Measurements from ENCODE around the gene SREBF2. TPM values are rescaled to one million over a fixed set of nuclear protein-coding genes. Genes with fewer than 3 reads are reported as not detected.

The SREBF2 gene
- total and polyA plus RNA-seq, 2 donors (not counting 3 experiments of a cell fraction or from before 2014, with no cell fraction given): 101 to 136 TPM

DNA sequence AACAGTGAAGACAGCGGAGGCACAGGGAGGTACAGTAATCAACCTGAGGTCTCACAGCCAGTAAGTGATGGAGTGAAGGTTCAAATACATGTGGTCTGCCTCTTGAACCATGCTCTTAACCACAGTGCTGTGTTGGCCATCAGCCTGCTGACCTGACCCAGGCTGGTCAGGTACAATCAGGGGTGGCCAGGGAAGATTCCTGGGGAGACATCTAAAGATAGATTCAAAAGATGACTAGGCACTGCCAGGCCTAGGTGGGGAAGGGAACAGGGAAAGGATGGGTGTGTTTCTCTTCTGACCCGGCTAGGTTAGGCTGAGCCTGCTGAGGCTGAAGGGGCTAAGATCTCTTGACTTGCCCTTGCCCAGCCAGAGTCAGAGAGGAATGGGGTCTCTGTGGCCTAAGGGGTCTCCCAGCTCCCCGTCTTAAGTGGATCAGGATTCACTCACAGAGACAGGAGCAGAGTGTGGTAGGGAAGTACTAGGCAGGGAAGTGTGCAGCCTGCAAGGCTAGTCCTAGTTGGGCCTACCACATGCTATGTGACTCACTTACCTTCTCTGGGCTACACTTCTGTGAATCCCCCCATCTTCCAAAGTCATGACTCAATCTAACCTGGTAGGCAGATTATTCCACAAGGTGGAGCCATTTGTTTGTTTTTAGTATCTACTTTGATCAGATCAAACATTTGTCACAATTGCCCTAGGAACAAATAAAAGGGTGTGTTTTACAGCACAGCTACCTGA lies 10.4 kb upstream of the SREBF2 start:
- H3K4me3 ChIP-seq (replicated peaks in 1 of 3; ENCODE audit: insufficient read depth in 1 of 3, low read depth in 1 of 3, low read length in 3 of 3): no peak overlapping the region
- no peaks in the 10 kb centered on the region for H4K20me1 ChIP-seq (replicated peaks; ENCODE audit: control insufficient read depth, extremely low read depth, insufficient read depth, low read length)
- no TSS peak for BruUV-seq (replicated peaks)
- intact Hi-C loops (cut with micrococcal nuclease): loop anchor here (1.0 to 5.0 kb wide), 3 partner anchors 35 to 135 kb away; no protein-coding TSS in a partner anchor
- H3K27ac ChIP-seq (ENCODE audit: insufficient read depth, low read depth, low read length): no peak overlapping the region
- H3K9me1 ChIP-seq (replicated peaks; ENCODE audit: control insufficient read depth, extremely low read depth, insufficient read depth, low read length): no peaks in the 10 kb centered on the region
- no peak overlapping the region for H3K4me2 ChIP-seq (ENCODE audit: insufficient read depth, low read length)
- peak; percentile 65 for DNase-seq (ENCODE audit: low read depth, low spot score)
- CTCF ChIA-PET: interaction anchor here (0.6 to 3.2 kb wide), 13 partner anchors 10 to 156 kb away, joined by 3 to 55 read pairs (median 5); partner anchors contain the start of genes CCDC134 and SREBF2
- no peaks in the 10 kb centered on the region for H3K9me3 ChIP-seq (replicated peaks; ENCODE audit: control insufficient read depth, insufficient read depth, low read length)
- no peak overlapping the region for H2AFZ ChIP-seq (ENCODE audit: low read depth, low read length)
- H3K27me3 ChIP-seq (ENCODE audit: control insufficient read depth in 2 of 2, insufficient read depth in 2 of 2, low read length in 2 of 2): no peaks in the 10 kb centered on the region
- no peak overlapping the region for H3K9ac ChIP-seq (replicated peaks; ENCODE audit: extremely low read depth, insufficient read depth, low read length)
- POLR2A ChIA-PET: no interaction called here
- dilution Hi-C loops (cut with MboI; ENCODE audit: extremely low pct_ligation_motif_present, low sequenced_read_pairs): no loop called here
- H3K79me2 ChIP-seq (ENCODE audit: control insufficient read depth, insufficient read depth, low read length): no peaks in the 10 kb centered on the region
- H3K4me1 ChIP-seq (ENCODE audit: control insufficient read depth, extremely low read depth, insufficient read depth, low read length): peaks cover 3% of the 10 kb centered on the region
- FAIRE-seq: peak; percentile 67
- peak; percentile 24 for TF ChIP-seq JUN (IDR thresholded peaks at IDR 0.05; ENCODE audit: borderline replicate concordance, insufficient read depth, insufficient read length, low read depth)
- TF ChIP-seq, protein P1, sequence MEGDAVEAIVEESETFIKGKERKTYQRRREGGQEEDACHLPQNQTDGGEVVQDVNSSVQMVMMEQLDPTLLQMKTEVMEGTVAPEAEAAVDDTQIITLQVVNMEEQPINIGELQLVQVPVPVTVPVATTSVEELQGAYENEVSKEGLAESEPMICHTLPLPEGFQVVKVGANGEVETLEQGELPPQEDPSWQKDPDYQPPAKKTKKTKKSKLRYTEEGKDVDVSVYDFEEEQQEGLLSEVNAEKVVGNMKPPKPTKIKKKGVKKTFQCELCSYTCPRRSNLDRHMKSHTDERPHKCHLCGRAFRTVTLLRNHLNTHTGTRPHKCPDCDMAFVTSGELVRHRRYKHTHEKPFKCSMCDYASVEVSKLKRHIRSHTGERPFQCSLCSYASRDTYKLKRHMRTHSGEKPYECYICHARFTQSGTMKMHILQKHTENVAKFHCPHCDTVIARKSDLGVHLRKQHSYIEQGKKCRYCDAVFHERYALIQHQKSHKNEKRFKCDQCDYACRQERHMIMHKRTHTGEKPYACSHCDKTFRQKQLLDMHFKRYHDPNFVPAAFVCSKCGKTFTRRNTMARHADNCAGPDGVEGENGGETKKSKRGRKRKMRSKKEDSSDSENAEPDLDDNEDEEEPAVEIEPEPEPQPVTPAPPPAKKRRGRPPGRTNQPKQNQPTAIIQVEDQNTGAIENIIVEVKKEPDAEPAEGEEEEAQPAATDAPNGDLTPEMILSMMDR (IDR thresholded peaks at IDR 0.05; ENCODE audit: extremely low read depth in 1 of 2, insufficient read depth in 1 of 2, low read depth in 1 of 2, low read length in 2 of 2): peak; percentile 17 to 29
- TF ChIP-seq MYC (IDR thresholded peaks at IDR 0.05; ENCODE audit: low read depth, low read length): no peak
- no peaks in the 10 kb centered on the region for H3K36me3 ChIP-seq (ENCODE audit: control insufficient read depth in 2 of 2, extremely low read depth in 1 of 2, insufficient read depth in 2 of 2, low read length in 2 of 2)

DNA sequence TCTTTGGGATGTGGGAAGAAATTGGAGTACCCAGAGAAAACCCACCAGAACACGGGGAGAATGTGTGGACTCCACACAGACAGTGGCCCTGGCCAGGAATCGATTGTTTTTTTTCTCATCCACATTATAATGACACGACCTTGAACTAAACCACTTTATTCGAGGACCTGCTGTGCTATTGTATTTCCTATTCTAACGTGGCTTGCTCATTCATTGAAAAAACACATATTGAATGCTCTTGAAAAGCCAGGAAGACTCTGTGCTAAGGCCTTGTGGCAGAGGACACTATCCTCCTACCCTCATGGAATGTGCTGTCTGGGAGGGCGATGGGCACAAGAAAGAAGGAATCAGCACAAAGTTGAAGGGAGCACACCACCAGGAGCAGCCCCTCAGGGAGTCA lies 9.1 kb upstream of the SREBF2 start:
- H4K20me1 ChIP-seq (replicated peaks; ENCODE audit: control insufficient read depth, extremely low read depth, insufficient read depth, low read length): no peaks in the 10 kb centered on the region
- H3K27me3 ChIP-seq (ENCODE audit: control insufficient read depth in 2 of 2, insufficient read depth in 2 of 2, low read length in 2 of 2): no peaks in the 10 kb centered on the region
- H3K36me3 ChIP-seq (ENCODE audit: control insufficient read depth in 2 of 2, extremely low read depth in 1 of 2, insufficient read depth in 2 of 2, low read length in 2 of 2): no peaks in the 10 kb centered on the region
- H3K9me1 ChIP-seq (replicated peaks; ENCODE audit: control insufficient read depth, extremely low read depth, insufficient read depth, low read length): no peaks in the 10 kb centered on the region
- H3K79me2 ChIP-seq (ENCODE audit: control insufficient read depth, insufficient read depth, low read length): no peaks in the 10 kb centered on the region
- no peak overlapping the region for H3K4me3 ChIP-seq (replicated peaks in 1 of 3; ENCODE audit: insufficient read depth in 1 of 3, low read depth in 1 of 3, low read length in 3 of 3)
- intact Hi-C loops (cut with micrococcal nuclease) (loop anchor here (5.0 kb wide), 1 partner anchor 134 kb away; no protein-coding TSS in a partner anchor), dilution Hi-C loops (cut with MboI; ENCODE audit: extremely low pct_ligation_motif_present, low sequenced_read_pairs) (no loop called here)
- ChIA-PET POLR2A (no interaction called here), CTCF (interaction anchor here (1.2 kb wide), 1 partner anchor 117 kb away, joined by 6 read pairs; no protein-coding TSS in a partner anchor)
- no peak overlapping the region for H3K4me2 ChIP-seq (ENCODE audit: insufficient read depth, low read length)
- DNase-seq (ENCODE audit: low read depth, low spot score) (no peak), FAIRE-seq (no peak)
- BruUV-seq (replicated peaks): no TSS peak
- no peak overlapping the region for H2AFZ ChIP-seq (ENCODE audit: low read depth, low read length)
- TF ChIP-seq GATA2 (IDR thresholded peaks at IDR 0.05; ENCODE audit: insufficient read depth, insufficient read length, low read depth, low read length) (no peak), POLR2AphosphoS5 (IDR thresholded peaks at IDR 0.05; ENCODE audit: insufficient read depth, low read depth, low read length) (no peak), POLR2A (IDR thresholded peaks at IDR 0.05; ENCODE audit: low read depth, low read length) (no peak), JUN (IDR thresholded peaks at IDR 0.05; ENCODE audit: borderline replicate concordance, insufficient read depth, insufficient read length, low read depth) (no peak), MYC (IDR thresholded peaks at IDR 0.05; ENCODE audit: low read depth, low read length) (no peak), EZH2 (IDR thresholded peaks at IDR 0.05; ENCODE audit: borderline replicate concordance, low read depth, low read length, severe bottlenecking) (no peak), FOS (IDR thresholded peaks at IDR 0.05; ENCODE audit: borderline replicate concordance, insufficient read depth, low read length) (no peak)
- TF ChIP-seq, protein P2, sequence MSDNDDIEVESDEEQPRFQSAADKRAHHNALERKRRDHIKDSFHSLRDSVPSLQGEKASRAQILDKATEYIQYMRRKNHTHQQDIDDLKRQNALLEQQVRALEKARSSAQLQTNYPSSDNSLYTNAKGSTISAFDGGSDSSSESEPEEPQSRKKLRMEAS (IDR thresholded peaks at IDR 0.05; ENCODE audit: insufficient read depth, insufficient read length): no peak
- TF ChIP-seq, protein P1 (IDR thresholded peaks at IDR 0.05; ENCODE audit: extremely low read depth in 1 of 2, insufficient read depth in 1 of 2, low read depth in 1 of 2, low read length in 2 of 2): no peak
- H3K9ac ChIP-seq (replicated peaks; ENCODE audit: extremely low read depth, insufficient read depth, low read length): no peak overlapping the region
- no peaks in the 10 kb centered on the region for H3K9me3 ChIP-seq (replicated peaks; ENCODE audit: control insufficient read depth, insufficient read depth, low read length)
- H3K4me1 ChIP-seq (ENCODE audit: control insufficient read depth, extremely low read depth, insufficient read depth, low read length): peaks cover 3% of the 10 kb centered on the region
- no peak overlapping the region for H3K27ac ChIP-seq (ENCODE audit: insufficient read depth, low read depth, low read length)

All from endothelial cell of umbilical vein (primary cell).